8988T (cell line): ENCODE data around the gene TTC12.

Experiments used
- DNase-seq: peaks from one replicate; pipeline ENCODE4 v3.0.0; 2011

Gene TTC12

GRCh38 chr11:113314389-113315301 lies at the start of gene TTC12:
TSS of gene TTC12 (plus strand) at chr11:113314583. CDS start at chr11:113316258, 1,675 bp downstream.
- DNase-seq, result peak; percentile 70

- no peak for DNase-seq
These were observed 49.0 kb upstream of the TTC12 start for GRCh38 chr11:113265362-113265761.

DNA sequence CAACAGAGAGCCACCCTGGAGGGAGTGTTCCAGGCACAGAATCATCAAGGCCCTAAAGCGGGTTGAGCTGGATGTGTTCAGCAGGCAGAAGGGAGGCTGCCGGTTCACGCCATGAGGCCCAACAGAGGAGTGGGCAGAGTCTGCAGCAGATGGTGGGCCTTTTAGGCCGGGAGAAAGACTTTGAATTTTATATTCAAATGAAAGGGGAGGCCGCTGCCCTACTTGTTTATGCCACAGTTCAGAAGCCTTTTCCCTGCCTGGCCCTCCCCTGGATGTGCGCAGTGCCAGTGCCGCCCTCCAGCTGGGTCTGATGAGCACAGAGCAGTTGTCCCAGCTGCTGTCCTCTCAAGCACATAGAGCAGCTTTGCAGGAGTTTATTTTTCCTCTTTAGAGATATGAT lies 46.9 kb upstream of the TTC12 start:
- DNase-seq, result no peak

DNA sequence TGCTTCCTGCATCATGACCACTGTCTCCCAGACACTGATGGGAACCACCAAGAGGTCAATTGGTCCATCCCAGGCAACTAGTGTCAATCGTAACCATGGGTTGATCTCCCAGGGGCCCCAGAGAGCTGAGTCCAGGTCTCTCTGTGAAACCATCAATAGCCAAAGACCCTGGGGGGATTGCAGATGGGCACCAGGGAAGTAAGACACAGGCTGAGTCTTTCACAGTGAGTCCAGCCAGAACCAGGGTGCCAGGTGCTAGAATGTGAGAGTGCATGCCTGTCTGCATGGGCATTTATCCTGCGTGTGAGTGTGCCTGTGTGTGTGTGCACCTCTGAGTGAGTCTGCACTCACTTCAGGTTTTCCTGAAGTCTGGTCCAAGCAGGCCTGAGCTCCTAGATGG lies 45.3 kb upstream of the TTC12 start:
- no peak for DNase-seq

GRCh38 chr11:113269636-113270035 lies 44.7 kb upstream of the TTC12 start:
- no peak for DNase-seq

DNA sequence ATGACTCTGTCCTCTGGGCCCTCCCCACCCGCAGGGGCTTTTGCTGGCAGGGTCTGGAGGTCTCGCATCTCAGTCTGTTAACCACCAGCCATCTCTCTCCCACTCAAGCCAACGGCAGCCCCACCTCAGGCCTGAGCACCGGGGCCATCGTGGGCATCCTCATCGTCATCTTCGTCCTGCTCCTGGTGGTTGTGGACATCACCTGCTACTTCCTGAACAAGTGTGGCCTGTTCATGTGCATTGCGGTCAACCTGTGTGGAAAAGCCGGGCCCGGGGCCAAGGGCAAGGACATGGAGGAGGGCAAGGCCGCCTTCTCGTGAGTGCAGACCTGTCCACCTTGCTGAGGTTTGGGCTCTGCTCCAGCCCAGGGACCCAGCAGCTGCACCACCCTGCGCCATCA lies 44.3 kb upstream of the TTC12 start:
- no peak for DNase-seq

- DNase-seq, result no peak
These were observed 42.7 kb upstream of the TTC12 start for GRCh38 chr11:113271551-113272245.

GRCh38 chr11:113272281-113272680 lies 42.1 kb upstream of the TTC12 start:
- no peak for DNase-seq

DNA sequence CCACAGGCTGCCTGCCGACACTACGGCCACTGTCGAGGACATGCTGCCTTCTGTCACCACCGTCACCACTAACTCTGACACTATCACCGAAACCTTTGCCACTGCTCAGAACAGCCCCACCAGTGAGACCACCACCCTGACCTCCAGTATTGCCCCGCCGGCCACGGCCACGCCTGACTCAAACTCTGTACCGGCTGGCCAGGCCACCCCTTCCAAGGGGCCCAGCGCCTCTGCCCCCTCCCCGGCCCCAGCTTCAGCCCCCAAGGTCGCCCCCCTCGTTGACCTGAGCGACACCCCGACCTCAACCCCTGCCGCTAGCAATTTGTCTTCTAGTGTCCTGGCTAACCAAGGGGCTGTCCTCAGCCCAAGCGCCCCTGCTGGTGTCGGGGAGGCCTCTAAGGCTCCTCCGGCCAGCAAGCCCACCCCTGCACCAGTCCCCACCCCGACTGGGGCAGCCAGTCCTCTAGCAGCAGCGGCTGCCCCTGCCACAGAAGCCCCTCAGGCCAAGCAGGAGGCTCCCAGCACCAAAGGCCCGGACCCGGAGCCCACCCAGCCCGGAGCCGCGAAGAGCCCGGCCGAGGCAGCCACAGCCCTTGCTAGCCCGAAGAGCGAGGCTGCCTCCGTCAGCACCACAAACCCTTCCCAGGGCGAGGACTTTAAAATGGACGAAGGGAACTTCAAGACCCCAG lies 41.3 kb upstream of the TTC12 start:
- no peak for DNase-seq

DNA sequence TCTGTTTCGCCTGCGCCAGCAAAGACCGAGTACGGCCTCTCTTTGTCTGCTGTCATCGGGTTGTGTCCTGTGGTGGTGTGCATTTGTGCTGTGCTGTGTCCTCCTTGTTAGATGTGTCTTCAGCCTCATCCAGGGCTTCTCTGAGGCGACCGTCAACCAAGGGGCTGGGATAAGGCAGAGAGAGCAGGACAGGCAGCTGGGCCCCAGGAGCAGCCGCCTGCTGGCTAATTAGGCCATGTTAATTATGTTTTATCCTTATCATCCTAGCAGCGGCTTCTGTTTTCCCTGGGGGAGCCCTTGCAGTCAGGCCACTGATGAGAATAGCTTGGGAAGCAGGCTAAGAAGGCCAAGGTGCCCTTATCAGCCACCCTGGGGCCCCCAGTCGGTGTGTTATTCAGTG lies 40.7 kb upstream of the TTC12 start:
- no peak for DNase-seq

DNA sequence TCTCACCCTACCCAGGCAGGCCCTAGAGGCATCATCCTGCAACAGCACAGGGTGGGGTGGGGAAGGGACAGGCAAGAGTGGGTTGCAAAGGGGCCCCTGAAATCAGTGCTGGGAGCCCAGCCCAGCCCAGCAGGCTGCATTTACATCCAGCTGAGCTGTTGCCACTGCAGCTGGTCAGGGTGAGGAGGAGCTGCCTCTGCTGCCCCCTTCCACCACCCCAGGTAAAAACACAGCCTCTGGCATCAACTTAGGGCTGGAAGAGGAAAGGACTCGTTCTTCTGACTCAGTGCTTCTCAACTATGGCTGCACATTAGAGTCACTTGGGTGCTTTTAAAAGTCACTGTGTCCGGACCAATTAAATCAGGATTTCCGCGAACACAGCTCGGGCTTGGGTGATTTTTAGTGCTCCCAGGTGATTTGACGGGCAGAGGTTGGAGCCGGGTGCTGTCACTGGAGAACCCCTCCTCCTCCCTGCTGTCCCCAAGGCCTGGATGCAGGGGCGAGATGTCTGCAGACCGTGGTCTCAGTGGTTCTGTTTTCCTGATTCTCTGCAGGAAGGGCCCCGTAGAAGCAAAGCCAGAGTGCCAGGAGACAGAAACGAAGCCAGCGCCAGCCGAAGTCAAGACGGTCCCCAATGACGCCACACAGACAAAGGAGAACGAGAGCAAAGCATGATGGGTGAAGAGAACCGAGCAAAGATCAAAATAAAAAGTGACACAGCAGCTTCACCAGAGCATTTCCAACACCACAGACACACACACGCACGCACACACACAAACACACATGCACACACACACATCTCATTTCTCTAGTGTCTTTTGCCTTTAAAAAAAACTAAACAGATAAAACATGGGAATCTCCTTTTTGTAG lies 39.4 kb upstream of the TTC12 start:
- DNase-seq, result no peak

GRCh38 chr11:113275602-113276001 lies 38.8 kb upstream of the TTC12 start:
- DNase-seq, result no peak

GRCh38 chr11:113276466-113276865 lies 37.9 kb upstream of the TTC12 start:
- DNase-seq, result no peak

DNA sequence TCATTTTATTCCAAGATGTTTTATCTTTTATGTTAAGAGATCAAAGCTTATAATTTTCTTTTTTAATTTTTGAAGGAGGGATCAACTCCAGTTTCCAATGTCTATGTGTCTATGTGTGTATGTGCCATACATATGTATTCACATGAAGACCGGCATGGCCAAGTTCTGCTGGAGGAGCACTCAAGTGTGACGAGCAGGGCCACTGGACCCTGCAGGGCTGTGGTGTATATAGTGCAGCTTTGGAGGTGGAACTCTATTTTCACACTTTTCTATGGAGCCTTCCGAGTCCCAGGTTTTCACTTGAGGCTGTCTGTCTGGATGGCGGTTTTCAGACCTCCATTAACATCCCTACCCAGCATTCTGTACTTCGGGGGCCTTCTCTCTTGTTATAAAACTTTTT lies 36.5 kb upstream of the TTC12 start:
- no peak for DNase-seq

GRCh38 chr11:113278481-113278880 lies 35.9 kb upstream of the TTC12 start:
- no peak for DNase-seq

GRCh38 chr11:113278925-113279324 lies 35.5 kb upstream of the TTC12 start:
- no peak for DNase-seq

DNA sequence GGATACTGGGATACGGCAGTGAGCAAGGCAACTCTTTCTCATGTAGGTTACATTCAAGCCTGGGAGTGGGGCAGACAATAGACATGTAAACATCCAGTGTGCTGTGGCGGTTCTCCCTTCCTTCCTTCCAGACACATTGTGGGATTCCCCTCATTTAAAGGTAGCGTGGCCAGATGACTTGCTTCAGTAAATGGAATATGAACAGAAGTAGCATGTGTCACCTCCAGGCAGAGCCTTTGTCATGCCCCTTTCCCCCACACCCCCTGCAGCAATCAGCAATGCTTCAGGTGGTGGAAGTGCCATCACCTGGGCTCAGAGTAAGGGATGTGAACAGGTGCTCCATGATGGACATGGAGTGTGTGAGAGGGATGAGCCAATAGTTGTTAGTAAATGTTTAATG lies 34.8 kb upstream of the TTC12 start:
- no peak for DNase-seq

DNA sequence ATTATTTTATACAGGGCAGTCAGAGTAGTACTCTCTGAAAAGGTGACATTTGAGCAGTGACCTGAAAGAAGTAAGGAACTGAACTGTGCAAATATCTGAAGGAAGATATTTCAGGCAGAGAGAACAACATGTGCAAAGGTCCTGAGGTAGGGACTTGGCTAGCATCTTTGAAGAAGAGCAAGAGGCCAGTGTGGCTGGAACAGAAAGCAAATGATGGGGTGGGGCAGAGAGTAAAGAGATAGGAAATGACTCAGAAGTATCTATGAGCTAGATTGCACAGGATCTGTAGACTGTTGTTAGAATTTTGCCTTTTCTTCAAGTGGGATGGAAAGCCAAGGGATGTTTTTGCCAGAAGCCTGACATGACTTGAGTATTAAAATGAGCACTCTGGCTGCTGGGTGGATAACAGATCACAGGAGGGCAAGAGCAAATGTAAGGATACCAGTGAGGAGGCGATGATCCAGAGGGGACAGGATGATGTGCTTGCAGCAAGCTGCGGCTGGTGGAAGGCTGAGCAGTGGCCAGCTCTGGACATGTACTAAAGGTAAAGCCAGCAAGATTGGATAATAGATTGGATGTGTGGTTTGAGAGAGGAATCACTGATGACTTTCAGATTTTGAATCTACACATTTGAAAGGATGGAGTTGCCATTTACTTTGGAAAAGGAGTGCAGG lies 33.2 kb upstream of the TTC12 start:
- no peak for DNase-seq

DNA sequence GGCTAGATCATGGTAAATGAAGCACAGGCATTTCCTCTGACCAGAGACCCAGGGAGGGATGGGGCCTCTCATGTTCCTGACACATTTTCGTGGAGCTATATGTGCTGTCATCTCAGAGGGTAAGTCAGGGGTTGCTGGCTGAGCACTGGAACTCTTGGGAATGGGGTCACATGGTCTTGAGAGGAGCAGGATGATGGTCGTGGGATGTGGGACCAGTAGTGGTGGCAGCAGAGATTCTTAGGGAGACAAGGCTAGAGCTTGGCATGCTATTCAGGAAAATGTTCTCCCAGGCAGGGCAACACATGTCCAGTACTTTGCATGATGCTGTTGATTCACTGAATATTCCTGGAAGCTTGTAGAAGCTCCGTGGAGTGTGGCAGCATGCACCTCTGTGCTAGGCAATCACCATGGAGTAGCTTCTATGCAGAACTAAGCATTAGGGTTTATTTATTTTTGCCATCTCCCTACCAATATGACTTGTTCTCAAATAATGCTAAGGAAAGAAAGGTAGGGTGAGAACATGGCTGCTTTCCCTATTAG lies 31.4 kb upstream of the TTC12 start:
- no peak for DNase-seq

- no peak for DNase-seq
These were observed 30.5 kb upstream of the TTC12 start for GRCh38 chr11:113283881-113284280.

DNA sequence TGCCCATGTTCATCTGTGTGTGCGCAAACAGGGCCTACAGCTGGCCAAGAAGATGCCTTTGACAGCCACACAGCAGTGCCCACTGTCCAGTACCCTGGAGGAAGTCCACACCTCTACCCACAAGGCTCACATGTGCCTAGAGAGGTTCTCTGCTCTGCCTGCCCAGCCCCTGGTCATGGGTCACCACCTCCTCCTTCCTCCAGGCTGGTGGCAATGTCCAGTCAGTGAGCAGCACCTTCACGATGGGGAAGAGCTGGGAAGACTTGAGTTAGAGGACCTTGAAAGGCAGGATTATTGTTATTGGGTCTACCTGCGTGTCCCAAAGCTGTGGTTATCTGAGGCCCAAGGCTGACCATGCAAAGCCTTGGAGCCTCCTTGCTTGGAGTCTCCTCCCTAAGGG lies 28.4 kb upstream of the TTC12 start:
- no peak for DNase-seq
